SK-N-MC (cell line): ENCODE results near the gene RIPOR3.

ENCODE experiments used
- EZH2 ChIP-seq: fragments of 200-600 bp; sonication (generic); IDR thresholded peaks from one replicate; pipeline ENCODE4 v1.6.1; 2017; ENCODE audit warnings: antibody characterized with exemption
- POLR2AphosphoS5 ChIP-seq: IDR thresholded peaks from 2 replicates; pipeline ENCODE4 v1.6.1; 2012; ENCODE audit warnings: mild to moderate bottlenecking, low read depth, low read length, borderline replicate concordance

DNA sequence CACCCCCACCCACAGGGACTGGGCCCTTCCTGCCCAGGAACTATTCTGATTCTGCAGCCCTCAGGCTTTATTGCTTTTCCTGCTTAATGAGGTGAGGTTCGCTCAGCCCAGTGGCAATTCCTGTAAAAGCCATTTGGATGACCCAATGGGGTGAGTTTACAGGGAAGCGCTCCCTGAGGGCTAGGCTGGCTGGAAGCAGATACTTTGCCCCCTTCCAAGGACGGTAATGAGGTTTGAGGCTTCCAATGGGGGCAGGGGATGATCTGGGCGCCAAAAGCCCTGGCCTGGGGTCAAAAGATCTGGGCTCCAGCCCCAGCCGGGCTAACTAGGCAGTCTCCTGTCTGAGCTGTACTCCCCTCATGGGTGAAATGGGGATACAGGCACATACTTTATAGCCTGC lies 41.8 kb downstream of the RIPOR3 start:
- no peak for TF ChIP-seq POLR2AphosphoS5
- TF ChIP-seq EZH2: no peak
